ENCODE data around the gene PIGM.

The PIGM gene

GRCh38 chr1:160022330-160023310 lies 9.2 kb downstream of the PIGM start:
- peak; percentile 71 for DNase-seq (ENCODE audit: low read depth)

DNA sequence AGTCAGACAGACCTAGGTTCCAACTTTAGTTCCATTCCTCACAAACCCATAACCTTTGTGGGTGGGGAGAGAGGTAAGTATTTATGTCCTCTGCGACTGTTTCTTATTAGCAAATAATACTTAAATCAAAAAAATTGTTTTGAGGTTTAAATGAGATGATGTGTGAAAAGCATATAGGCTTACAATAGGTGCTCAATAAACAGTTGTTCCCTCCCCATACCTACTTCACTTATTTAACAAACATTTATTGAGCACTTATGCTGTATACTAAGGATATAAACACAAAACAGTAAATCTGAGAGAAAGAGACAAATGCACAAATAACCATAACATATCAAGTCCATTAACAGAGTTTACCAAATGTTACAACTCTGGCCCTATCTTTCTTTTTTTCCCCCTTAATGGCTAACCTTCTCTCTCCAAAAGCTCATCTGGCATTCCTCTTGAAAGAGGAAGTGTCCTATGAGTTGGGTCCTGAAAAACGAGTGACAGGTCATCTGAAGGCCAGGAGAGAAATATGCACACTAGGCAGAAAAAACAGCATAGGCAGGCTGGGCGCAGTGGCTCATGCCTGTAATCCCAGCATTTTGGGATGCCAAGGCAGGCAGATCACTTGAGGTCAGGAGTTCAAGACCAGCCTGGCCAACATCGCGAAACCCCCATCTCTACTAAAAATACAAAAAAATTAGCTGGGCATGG lies 10.3 kb downstream of the PIGM start:
- no peak for DNase-seq (ENCODE audit: low read depth)

DNA sequence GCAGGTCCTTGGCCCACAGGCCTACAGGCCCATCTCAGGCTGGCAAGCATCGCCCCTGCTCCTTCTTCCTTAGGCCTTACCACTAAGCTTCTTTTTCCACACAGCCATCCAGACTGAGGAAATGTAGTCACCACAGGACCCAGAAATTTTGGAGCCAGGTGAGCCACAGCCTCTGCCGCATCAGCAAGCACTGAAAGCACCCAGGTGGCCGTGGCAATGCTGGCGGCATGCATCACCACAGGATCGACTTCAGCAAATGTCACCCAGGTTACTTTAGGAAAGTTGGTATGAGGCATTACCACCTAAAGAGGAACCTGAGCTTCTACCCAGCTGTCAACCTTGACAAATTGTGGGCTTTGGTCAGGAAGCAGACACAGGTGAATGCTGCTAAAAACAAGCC lies 11.6 kb downstream of the PIGM start:
- DNase-seq (ENCODE audit: low read depth), result no peak

DNA sequence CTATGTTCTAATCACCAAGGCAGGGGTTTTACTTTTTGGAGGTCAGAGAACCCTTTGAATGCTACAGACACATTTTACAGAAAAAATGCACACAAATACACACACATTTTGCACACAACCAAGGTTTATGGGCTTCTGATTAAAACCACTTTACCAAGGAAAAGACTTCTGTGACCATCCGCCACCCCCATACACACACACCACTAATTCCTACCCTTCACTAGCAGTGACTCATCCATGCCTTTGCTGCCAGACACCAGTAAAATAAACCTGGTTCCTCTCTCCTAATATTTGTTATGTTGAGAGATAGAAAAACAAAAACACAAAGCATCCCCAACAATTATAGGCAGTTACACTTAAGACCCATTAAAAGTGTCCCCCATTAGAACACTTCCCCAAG lies 12.9 kb downstream of the PIGM start:
- DNase-seq (ENCODE audit: low read depth), result peak; percentile 75

DNA sequence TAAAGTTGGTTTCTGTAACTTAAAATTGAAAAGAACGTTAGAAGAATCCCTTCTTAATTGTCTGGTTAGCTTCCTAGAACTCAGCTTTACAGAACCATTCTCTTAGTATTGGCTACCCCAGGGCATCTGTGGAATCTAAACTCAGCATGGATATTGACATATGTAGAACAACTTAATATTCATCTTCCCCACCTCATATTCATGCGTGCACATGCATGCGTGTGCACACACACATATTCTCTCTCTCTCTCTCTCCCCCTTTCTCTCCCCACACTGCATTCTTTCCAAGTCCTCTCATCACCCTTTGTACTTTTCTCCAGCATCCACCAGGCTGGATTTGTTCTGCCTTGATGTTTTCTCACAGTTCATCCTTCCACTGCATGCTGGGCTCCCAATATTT lies 13.4 kb downstream of the PIGM start:
- peak; percentile 8 for DNase-seq (ENCODE audit: low read depth)

GRCh38 chr1:160017592-160017991 lies 14.2 kb downstream of the PIGM start:
- no peak for DNase-seq (ENCODE audit: low read depth)

GRCh38 chr1:160011781-160012180 lies 20.0 kb downstream of the PIGM start:
- no peak for DNase-seq (ENCODE audit: low read depth)

DNA sequence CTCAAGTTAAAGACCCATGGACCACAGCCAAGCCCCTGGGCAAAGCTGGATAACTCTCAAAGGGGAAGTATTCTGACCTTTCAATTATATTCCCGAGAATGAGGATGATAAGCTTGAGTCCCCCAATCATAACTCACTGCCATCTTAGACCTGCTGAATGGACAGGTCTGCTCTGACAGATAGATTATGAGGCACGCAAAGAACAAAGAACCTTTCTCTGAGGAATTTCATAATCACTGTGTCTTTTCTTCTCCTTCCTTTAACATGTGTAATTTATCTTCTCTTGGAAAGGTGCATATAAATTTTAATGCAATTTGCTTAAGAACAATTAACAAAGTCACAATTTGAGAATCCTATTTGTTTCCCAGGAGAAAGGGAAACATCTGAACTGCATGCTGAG lies 22.0 kb downstream of the PIGM start:
- DNase-seq (ENCODE audit: low read depth), result no peak

DNA sequence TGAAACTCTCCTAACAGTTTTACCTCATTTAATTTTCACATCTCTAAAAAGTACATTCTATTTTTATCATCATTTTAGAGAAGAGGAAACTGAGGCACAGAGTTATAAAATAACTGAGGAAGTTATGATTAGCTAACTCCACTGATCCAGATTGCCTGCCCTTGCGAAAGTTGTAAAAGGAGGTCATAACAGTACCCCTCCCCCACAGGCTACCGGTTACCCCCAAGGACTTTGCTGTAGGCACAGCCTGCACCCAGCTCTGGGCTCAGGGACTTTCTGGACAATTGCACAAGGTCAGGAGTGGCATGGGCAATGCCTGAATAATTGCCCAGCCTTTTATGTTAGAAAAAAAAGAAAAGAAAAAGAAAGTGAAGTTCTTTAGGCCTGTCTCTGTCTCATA lies 22.7 kb downstream of the PIGM start:
- DNase-seq (ENCODE audit: low read depth), result no peak

- peak; percentile 40 for DNase-seq (ENCODE audit: low read depth)
Measured at GRCh38 chr1:160007577-160008200, 24.1 kb downstream of the PIGM start.

DNA sequence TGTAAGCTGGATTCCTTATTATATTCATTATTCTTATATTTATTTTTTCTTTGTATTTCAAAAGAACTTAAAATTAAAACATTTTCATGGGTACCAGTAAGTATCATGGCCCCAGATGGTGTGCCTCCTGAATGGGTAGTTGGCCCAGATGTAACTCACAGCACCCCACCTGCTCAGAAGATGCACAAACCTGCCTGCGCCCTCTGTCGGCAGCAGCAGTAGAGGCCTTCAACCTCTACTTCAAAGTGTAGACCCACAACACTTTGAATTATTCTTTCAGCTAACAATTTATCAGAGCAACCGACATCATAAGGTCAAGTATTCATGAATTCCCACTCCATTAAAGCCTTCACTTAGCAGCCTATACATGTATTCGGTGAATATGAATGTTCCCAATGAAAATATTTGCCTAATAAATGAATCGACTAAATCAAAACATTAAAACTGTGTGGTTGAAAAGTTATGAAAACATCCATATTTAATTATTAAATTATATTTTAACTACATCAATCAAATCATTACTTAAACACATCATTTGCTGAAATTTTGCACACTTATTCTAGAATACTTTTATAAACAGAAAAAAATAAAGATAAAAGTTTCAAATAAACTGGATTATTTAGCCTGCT lies 25.4 kb downstream of the PIGM start:
- peak; percentile 73 for DNase-seq (ENCODE audit: low read depth)

GRCh38 chr1:160005070-160005469 lies 26.7 kb downstream of the PIGM start:
- DNase-seq (ENCODE audit: low read depth), result no peak

DNA sequence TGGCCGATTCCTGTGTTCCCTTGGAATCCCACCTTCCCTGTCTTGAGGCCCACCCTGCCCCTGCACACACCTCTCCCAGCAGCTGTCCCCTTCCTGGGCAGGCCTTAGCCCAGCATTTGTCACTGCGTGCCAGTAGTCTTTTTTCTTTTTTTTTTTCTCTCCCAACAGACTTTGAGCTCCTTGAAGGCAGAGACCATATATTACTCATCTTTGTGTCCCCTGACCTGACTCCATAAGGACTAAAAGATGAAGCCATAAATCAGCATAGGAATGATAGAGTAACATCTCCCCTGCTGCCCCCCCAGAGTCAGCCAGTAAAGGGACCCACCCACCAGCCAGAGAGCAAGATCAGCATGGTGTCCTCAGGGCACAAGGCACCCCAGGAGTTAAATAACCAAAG lies 27.4 kb downstream of the PIGM start:
- DNase-seq (ENCODE audit: low read depth), result no peak

DNA sequence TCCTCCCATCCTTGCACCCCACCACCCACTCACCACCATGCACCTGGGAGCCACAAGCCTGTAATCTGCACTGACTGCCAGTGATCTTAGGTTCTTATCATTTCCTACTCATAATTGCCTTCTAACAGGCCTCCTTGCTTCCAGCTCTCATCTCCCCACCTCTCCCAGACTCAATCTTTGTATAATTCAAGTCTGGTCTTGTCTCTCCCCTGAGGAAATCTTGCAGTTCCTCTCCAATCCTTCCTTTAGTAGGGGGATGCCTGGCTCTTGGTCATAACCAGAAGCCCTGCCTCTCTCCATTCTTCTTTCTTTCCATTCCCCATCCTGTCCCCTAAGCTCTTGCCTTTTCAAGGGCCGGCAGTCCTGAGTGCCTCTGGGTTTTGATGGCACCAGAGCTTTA lies 27.8 kb downstream of the PIGM start:
- no peak for DNase-seq (ENCODE audit: low read depth)

DNA sequence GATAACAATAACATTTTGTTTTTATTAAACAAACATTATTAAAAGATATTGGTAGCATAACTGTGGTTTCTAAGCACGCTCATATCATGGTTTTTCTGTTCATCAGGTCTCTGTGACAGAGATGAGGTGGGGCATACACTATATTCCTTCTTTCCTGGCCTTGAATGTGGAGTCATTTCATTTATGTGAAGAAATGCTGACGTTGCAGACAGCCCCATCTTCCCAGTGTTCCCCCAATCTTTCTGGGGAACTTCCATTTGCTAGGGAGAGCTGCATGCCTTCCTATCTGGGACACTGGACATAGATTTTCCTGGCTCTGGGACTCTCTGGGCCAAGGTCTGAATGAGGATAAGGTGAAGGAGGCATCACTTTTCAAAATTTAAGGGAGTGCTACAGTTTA lies 30.4 kb downstream of the PIGM start:
- DNase-seq (ENCODE audit: low read depth), result no peak

- peak; percentile 29 for DNase-seq (ENCODE audit: low read depth)
Measured at GRCh38 chr1:159999204-159999603, 32.6 kb downstream of the PIGM start.

- DNase-seq (ENCODE audit: low read depth), result peak; percentile 94
Measured at GRCh38 chr1:159996653-159997052, 35.1 kb downstream of the PIGM start.

DNA sequence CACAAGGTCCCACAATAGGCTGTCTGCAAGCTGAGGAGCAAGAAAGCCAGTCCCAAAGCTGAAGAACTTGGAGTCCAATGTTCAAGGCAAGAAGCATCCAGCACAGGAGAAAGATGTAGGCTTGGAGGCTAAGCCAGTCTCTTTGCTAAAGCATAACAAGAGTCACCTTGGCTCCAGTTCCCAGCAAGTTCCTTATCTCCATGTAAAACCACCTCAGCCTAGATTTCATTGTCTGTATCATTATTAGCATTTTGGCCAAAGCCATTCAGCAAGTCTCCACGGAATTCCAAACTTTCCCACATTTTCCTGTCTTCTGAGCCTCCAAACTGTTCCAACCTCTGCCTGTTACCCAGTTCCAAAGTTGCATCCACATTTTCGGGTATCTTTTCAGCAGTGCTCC lies 36.9 kb downstream of the PIGM start:
- DNase-seq (ENCODE audit: low read depth), result no peak

DNA sequence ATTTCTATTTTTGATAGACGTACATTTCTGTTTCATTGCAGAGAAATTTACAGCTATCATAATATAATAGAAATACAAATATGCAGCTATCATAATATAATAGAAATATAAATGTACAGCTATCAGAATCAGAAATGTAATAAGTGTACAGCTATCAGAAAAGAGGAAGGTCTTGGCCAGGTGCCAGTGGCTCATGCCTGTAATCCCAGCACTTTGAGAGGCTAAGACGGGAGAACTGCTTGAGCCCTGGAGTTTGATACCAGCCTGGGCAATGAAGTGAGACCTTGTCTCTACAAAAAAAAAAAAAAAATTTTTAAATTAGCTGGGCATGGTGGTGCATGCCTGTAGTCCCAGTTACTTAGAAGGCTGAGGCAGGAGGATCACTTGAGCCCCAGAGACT lies 37.9 kb downstream of the PIGM start:
- DNase-seq (ENCODE audit: low read depth), result no peak

DNA sequence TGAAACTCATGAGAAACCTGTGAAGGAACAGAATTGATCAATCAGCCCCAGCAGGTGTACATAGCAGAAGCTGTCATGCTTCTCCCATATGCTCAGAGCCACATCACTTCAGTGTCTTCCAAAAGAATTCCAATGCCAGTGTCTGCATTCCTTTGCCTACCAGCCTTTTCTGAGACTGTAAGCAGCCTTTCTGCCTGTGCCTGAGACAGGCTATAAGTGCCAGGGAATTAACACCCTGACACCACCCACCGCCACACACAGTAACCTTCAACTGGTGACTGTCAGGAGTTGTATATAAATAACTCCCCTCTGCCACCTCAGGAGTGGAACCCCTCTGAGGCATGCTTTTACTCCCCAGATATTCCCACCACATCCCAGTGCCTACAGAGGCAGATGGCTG lies 39.6 kb downstream of the PIGM start:
- DNase-seq (ENCODE audit: low read depth), result no peak

- DNase-seq (ENCODE audit: low read depth), result peak; percentile 18
Measured at GRCh38 chr1:159991513-159991912, 40.3 kb downstream of the PIGM start.

GRCh38 chr1:159990005-159990404 lies 41.8 kb downstream of the PIGM start:
- DNase-seq (ENCODE audit: low read depth), result no peak
